T-helper 17 cell (primary cell): Measurements from ENCODE around the gene COX7A2. TPM values are rescaled to one million over a fixed set of nuclear protein-coding genes. Genes with fewer than 3 reads are reported as not detected.

ENCODE experiments used
- ATAC-seq: fragments of 150-1000 bp; cut with Tn5 transposase; 2 replicates; pipeline ENCODE4 v1.10.0; 2021; ENCODE audit warnings: mild to moderate bottlenecking, moderate library complexity
- DNase-seq, 3 donors: peaks; one replicate each; pipeline versions ENCODE4 v3.0.0 to v3.0.0-alpha.2; 2020 to 2021
- H3K9me3 ChIP-seq: one replicate; pipeline ENCODE4 v1.7.0; 2013; ENCODE audit warnings: low read length, mild to moderate bottlenecking; ENCODE audit not compliant: control insufficient read depth, poor library complexity, severe bottlenecking
- H3K27ac Mint-ChIP-seq: one replicate; pipeline ENCODE4 v1.8.0; 2022; ENCODE audit warnings: mild to moderate bottlenecking, moderate library complexity, mixed read lengths
- H3K27me3 Mint-ChIP-seq: one replicate; pipeline ENCODE4 v1.8.0; 2022; ENCODE audit warnings: mixed read lengths
- H3K36me3 Mint-ChIP-seq: one replicate; pipeline ENCODE4 v1.8.0; 2022; ENCODE audit warnings: low read depth, mixed read lengths
- H3K4me1 Mint-ChIP-seq: one replicate; pipeline ENCODE4 v1.8.0; 2022; ENCODE audit warnings: mild to moderate bottlenecking, mixed read lengths
- H3K4me3 Mint-ChIP-seq: one replicate; pipeline ENCODE4 v1.8.0; 2022; ENCODE audit warnings: mild to moderate bottlenecking, moderate library complexity, mixed read lengths
- total RNA-seq, 4 donors: library from RNA in 2 of 4; stranded (reverse) in 2 of 4; gene quantifications; one replicate each; pipeline ENCODE4 v1.2.3 and lab custom pipeline; 2022 to 2026

COX7A2 gene
- total RNA-seq, 2 donors from 2014 or later = 189 to 214 TPM

- Mint-ChIP-seq H3K36me3 (peaks cover 3% of the 10 kb centered on the region), H3K4me1 (peaks cover 2% of the 10 kb centered on the region), H3K4me3 (no peak overlapping the region), H3K27me3 (peaks cover 42% of the 10 kb centered on the region), H3K27ac (no peak overlapping the region)
- H3K9me3 ChIP-seq = no peaks in the 10 kb centered on the region
- ATAC-seq (no peak), DNase-seq (no peak)
These were observed 19.2 kb downstream of the COX7A2 start for GRCh38 chr6:75224303-75224926.

GRCh38 chr6:75223428-75223827 is 20.2 kb downstream of the COX7A2 start:
- H3K4me1 Mint-ChIP-seq = peaks cover 2% of the 10 kb centered on the region
- peaks cover 3% of the 10 kb centered on the region for H3K36me3 Mint-ChIP-seq
- no peak for ATAC-seq
- H3K4me3 Mint-ChIP-seq = no peak overlapping the region
- H3K9me3 ChIP-seq = no peaks in the 10 kb centered on the region
- DNase-seq = no peak
- H3K27ac Mint-ChIP-seq = no peak overlapping the region
- peaks cover 49% of the 10 kb centered on the region for H3K27me3 Mint-ChIP-seq

DNA sequence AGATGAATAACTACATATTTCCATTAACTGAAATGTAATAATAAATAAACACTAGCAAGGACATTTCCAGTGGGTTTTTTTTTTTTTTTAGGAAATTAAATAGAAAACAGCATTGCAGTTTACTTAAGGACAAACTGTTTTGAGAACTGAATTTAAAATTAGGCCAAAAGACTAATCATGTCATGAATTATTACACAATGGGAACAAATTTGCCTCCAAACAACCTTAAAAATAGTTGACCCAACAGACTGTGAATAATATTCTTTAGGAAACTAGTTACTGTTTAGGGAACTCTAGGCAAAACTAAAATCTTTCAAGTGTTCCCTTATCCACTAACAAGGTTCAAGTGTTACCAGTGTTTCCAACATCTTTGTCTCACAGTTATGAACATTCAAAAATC is 21.3 kb downstream of the COX7A2 start:
- Mint-ChIP-seq H3K36me3 (peaks cover 3% of the 10 kb centered on the region), H3K27ac (no peak overlapping the region), H3K27me3 (peaks cover 60% of the 10 kb centered on the region), H3K4me3 (no peak overlapping the region), H3K4me1 (no peaks in the 10 kb centered on the region)
- ATAC-seq (no peak), DNase-seq (no peak)
- H3K9me3 ChIP-seq = no peaks in the 10 kb centered on the region

- Mint-ChIP-seq H3K27me3 (peaks cover 71% of the 10 kb centered on the region), H3K4me1 (no peaks in the 10 kb centered on the region), H3K27ac (no peak overlapping the region), H3K36me3 (peaks cover 3% of the 10 kb centered on the region), H3K4me3 (no peak overlapping the region)
- ATAC-seq (no peak), DNase-seq (no peak)
- no peaks in the 10 kb centered on the region for H3K9me3 ChIP-seq
These were observed 22.5 kb downstream of the COX7A2 start for GRCh38 chr6:75221116-75221515.

- no peaks in the 10 kb centered on the region for H3K9me3 ChIP-seq
- Mint-ChIP-seq H3K4me3 (no peak overlapping the region), H3K4me1 (no peaks in the 10 kb centered on the region), H3K27me3 (peaks cover 79% of the 10 kb centered on the region), H3K27ac (no peak overlapping the region), H3K36me3 (peaks cover 3% of the 10 kb centered on the region)
- no peak for DNase-seq
- ATAC-seq = no peak
These were observed 23.2 kb downstream of the COX7A2 start for GRCh38 chr6:75220357-75220756.

DNA sequence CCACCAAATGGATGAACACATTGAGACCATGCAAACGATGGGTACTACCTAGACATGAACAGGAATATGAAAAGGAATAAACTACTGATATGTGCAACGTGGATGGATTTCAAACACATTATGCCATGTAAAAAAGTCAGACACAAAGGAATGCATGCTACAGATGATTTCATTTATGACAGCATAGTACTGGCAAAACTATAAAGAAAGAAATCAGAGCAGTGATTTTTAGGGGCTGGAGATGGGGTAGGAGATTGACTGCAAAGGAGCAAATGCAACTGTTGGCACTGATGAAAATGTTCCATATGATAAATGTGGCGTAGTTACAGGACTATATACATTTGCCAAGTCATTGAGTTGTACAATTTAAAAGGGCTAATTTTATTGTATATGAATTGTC is 24.3 kb downstream of the COX7A2 start:
- no peak for ATAC-seq
- no peaks in the 10 kb centered on the region for H3K4me1 Mint-ChIP-seq
- H3K36me3 Mint-ChIP-seq = peaks cover 3% of the 10 kb centered on the region
- H3K9me3 ChIP-seq = no peaks in the 10 kb centered on the region
- H3K27ac Mint-ChIP-seq = no peak overlapping the region
- DNase-seq = no peak
- H3K4me3 Mint-ChIP-seq = no peak overlapping the region
- H3K27me3 Mint-ChIP-seq = peaks cover 73% of the 10 kb centered on the region

DNA sequence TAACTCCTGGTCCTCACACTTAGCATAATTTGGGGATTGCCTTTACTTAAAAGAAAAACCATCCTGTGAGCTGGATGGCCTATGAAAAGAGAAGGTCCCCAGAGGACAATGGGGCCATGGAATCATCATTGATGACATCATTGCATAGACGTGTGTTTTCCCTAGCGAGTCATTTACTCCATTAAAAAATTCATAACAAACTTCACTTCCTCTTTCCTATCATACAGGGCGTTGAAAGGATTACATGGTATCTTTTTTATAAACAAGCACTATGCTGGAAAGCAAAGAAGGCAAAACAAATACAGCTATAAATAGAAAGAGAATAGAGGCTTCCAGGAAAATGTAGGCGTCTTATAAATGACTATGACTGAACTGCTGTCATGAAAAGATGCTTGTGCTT is 26.4 kb downstream of the COX7A2 start:
- H3K36me3 Mint-ChIP-seq = no peaks in the 10 kb centered on the region
- H3K27me3 Mint-ChIP-seq = peaks cover 60% of the 10 kb centered on the region
- no peak overlapping the region for H3K27ac Mint-ChIP-seq
- ATAC-seq = no peak
- no peak for DNase-seq
- no peaks in the 10 kb centered on the region for H3K9me3 ChIP-seq
- no peak overlapping the region for H3K4me3 Mint-ChIP-seq
- no peaks in the 10 kb centered on the region for H3K4me1 Mint-ChIP-seq

DNA sequence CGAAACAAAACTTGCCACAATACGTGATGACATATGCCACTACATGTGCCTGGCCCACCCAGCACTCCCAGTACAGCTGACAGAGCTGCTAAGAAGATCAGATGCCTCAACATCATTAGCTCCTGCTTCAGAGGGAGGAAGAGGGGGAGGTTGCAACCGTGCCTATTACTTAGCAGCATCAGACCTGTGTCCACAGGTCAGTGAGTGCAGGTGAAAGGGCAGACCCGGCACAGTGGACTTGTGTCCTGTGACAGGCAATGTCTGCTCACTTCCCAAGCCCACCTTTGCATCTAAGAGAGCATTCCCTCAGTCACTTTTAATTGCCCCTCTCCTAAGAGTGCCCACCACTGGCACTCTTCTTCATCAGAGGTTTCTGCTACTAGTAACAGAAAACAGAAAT is 28.3 kb downstream of the COX7A2 start:
- H3K4me3 Mint-ChIP-seq = no peak overlapping the region
- DNase-seq (no peak), ATAC-seq (no peak)
- H3K36me3 Mint-ChIP-seq = no peaks in the 10 kb centered on the region
- H3K27ac Mint-ChIP-seq = no peak overlapping the region
- H3K9me3 ChIP-seq = no peaks in the 10 kb centered on the region
- H3K4me1 Mint-ChIP-seq = no peaks in the 10 kb centered on the region
- peaks cover 71% of the 10 kb centered on the region for H3K27me3 Mint-ChIP-seq

DNA sequence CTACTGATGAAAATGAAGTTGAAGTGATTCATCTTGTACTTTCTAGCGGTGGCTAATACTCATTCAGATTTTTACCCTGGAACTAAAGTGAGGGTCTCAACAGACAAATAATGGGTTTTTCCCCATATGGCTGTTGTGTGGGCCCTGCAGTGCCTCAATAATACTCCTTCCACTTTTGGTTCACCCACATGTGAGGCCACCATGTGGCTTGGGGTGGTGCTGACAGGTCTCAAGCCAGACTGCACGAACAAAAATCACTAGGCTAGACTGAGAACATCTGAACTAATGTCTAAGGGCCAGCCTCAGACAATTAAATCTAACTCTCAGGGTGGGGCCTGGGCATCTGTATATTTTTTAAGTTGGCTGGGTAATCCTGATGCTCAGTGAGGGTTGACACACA is 29.9 kb downstream of the COX7A2 start:
- Mint-ChIP-seq H3K27ac (no peak overlapping the region), H3K4me3 (no peak overlapping the region), H3K27me3 (peaks cover 69% of the 10 kb centered on the region), H3K4me1 (peaks cover 5% of the 10 kb centered on the region), H3K36me3 (no peaks in the 10 kb centered on the region)
- H3K9me3 ChIP-seq = no peaks in the 10 kb centered on the region
- DNase-seq = no peak
- ATAC-seq = no peak

DNA sequence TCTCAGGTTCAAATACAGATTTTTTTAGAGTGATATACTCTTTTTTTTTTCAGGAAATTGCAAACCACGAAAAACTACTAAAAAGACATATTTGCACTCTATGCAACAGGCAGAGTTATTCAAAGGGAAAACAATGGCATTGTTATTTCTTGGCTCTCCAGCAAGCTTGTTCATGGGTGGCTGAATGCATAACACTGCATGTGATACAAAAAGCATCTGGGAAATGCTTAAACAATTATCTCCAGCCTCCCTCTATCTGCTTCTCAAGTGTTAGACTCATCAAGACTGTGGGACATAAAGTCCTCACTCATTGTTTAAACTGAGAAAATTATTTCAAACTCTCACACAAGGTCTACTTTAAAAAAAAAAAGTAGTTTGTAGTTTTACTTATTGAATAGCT is 30.5 kb downstream of the COX7A2 start:
- DNase-seq = no peak
- Mint-ChIP-seq H3K36me3 (no peaks in the 10 kb centered on the region), H3K27ac (no peak overlapping the region), H3K4me1 (peaks cover 11% of the 10 kb centered on the region), H3K4me3 (no peak overlapping the region), H3K27me3 (peaks cover 73% of the 10 kb centered on the region)
- no peaks in the 10 kb centered on the region for H3K9me3 ChIP-seq
- ATAC-seq = no peak

GRCh38 chr6:75211920-75212590 is 31.5 kb downstream of the COX7A2 start:
- Mint-ChIP-seq H3K27me3 (peaks cover 73% of the 10 kb centered on the region), H3K4me3 (no peak overlapping the region), H3K36me3 (peaks cover 5% of the 10 kb centered on the region), H3K4me1 (peaks cover 20% of the 10 kb centered on the region), H3K27ac (no peak overlapping the region)
- no peaks in the 10 kb centered on the region for H3K9me3 ChIP-seq
- DNase-seq = no peak
- ATAC-seq = no peak

GRCh38 chr6:75210885-75211739 is 32.5 kb downstream of the COX7A2 start:
- ATAC-seq = peak; percentile 39
- no peak overlapping the region for H3K4me3 Mint-ChIP-seq

DNA sequence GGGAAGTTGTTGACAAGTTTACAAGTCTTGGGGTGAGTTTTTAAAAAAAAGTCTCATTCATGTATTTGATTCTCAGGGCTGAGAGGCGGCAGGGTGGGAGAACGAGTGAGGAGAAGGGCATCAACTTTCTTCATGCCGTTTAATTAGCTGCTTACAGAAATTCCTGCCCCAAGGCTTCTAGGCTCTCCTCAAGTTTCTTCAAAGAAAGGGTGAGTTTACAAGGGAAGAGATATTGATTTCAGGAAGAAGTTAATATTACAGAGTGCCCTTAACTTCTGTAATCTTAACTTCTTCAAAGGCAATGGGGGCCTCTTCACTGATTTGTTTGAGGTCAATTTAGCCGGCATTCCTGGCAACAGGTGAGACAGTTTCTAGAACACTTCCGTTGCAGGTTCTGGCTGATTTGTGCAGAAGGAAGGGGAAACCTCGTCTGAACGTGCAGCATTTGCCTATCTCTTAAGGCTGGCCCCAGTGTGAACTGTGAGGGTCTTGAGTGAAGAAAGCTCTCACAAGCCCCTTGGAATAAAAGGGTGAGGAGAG is 34.3 kb downstream of the COX7A2 start:
- Mint-ChIP-seq H3K4me1 (peaks cover 38% of the 10 kb centered on the region), H3K36me3 (peaks cover 10% of the 10 kb centered on the region), H3K27me3 (peaks cover 78% of the 10 kb centered on the region), H3K27ac (peak overlapping the region; percentile 77), H3K4me3 (peak overlapping the region; percentile 91)
- ATAC-seq = no peak
- no peaks in the 10 kb centered on the region for H3K9me3 ChIP-seq
- DNase-seq = no peak

More at GRCh38 chr6:75210885-75211739, 32.5 kb downstream of the COX7A2 start:
- peaks cover 73% of the 10 kb centered on the region for H3K27me3 Mint-ChIP-seq
- no peaks in the 10 kb centered on the region for H3K9me3 ChIP-seq
- peaks cover 27% of the 10 kb centered on the region for H3K4me1 Mint-ChIP-seq
- no peak overlapping the region for H3K27ac Mint-ChIP-seq
- DNase-seq = no peak
- H3K36me3 Mint-ChIP-seq = peaks cover 5% of the 10 kb centered on the region
